ENCODE measurements around the gene PTTG1.
"Not testable (repeated sequence)": the region's sequence is repeated elsewhere in the genome, so short reads cannot be mapped to it uniquely, and the experiment has no call there.

PTTG1 gene

GRCh38 chr5:160420331-160420610 is 1.4 kb upstream of the PTTG1 start:
- in situ Hi-C loops (cut with MboI; ENCODE audit: low sequenced_read_pairs): no loop called here

- in situ Hi-C loops (cut with MboI; ENCODE audit: low sequenced_read_pairs): no loop called here
Measured at GRCh38 chr5:160423099-160423498, 1.4 kb downstream of the PTTG1 start.

GRCh38 chr5:160427607-160428006 is 6.0 kb downstream of the PTTG1 start:
- in situ Hi-C loops (cut with MboI; ENCODE audit: low sequenced_read_pairs): no loop called here

- in situ Hi-C loops (cut with MboI; ENCODE audit: low sequenced_read_pairs): no loop called here
Measured at GRCh38 chr5:160432196-160432595, 10.5 kb downstream of the PTTG1 start.

- in situ Hi-C loops (cut with MboI; ENCODE audit: low sequenced_read_pairs): no loop called here
Measured at GRCh38 chr5:160432787-160433186, 11.1 kb downstream of the PTTG1 start.

- in situ Hi-C loops (cut with MboI; ENCODE audit: low sequenced_read_pairs): no loop called here
Measured at GRCh38 chr5:160434022-160434531, 12.4 kb downstream of the PTTG1 start.

GRCh38 chr5:160435532-160435931 is 13.9 kb downstream of the PTTG1 start:
- in situ Hi-C loops (cut with MboI; ENCODE audit: low sequenced_read_pairs): no loop called here

- in situ Hi-C loops (cut with MboI; ENCODE audit: low sequenced_read_pairs): no loop called here
Measured at GRCh38 chr5:160436017-160436416, 14.4 kb downstream of the PTTG1 start.

GRCh38 chr5:160436661-160437060 is 15.0 kb downstream of the PTTG1 start:
- in situ Hi-C loops (cut with MboI; ENCODE audit: low sequenced_read_pairs): not testable (repeated sequence)

- in situ Hi-C loops (cut with MboI; ENCODE audit: low sequenced_read_pairs): no loop called here
Measured at GRCh38 chr5:160437271-160437670, 15.6 kb downstream of the PTTG1 start.

GRCh38 chr5:160438316-160439204 is 16.9 kb downstream of the PTTG1 start:
- in situ Hi-C loops (cut with MboI; ENCODE audit: low sequenced_read_pairs): no loop called here

- in situ Hi-C loops (cut with MboI; ENCODE audit: low sequenced_read_pairs): no loop called here
Measured at GRCh38 chr5:160439205-160439600, 17.5 kb downstream of the PTTG1 start.

- in situ Hi-C loops (cut with MboI; ENCODE audit: low sequenced_read_pairs): no loop called here
Measured at GRCh38 chr5:160441311-160441781, 19.7 kb downstream of the PTTG1 start.

GRCh38 chr5:160442824-160443431 is 21.3 kb downstream of the PTTG1 start:
- in situ Hi-C loops (cut with MboI; ENCODE audit: low sequenced_read_pairs): no loop called here

GRCh38 chr5:160444407-160444806 is 22.8 kb downstream of the PTTG1 start:
- in situ Hi-C loops (cut with MboI; ENCODE audit: low sequenced_read_pairs): no loop called here

- in situ Hi-C loops (cut with MboI; ENCODE audit: low sequenced_read_pairs): no loop called here
Measured at GRCh38 chr5:160445132-160445531, 23.5 kb downstream of the PTTG1 start.

GRCh38 chr5:160445751-160446150 is 24.1 kb downstream of the PTTG1 start:
- in situ Hi-C loops (cut with MboI; ENCODE audit: low sequenced_read_pairs): no loop called here

GRCh38 chr5:160448886-160449285 is 27.2 kb downstream of the PTTG1 start:
- in situ Hi-C loops (cut with MboI; ENCODE audit: low sequenced_read_pairs): no loop called here

GRCh38 chr5:160449458-160449857 is 27.8 kb downstream of the PTTG1 start:
- in situ Hi-C loops (cut with MboI; ENCODE audit: low sequenced_read_pairs): no loop called here

- in situ Hi-C loops (cut with MboI; ENCODE audit: low sequenced_read_pairs): no loop called here
Measured at GRCh38 chr5:160450164-160450932, 28.7 kb downstream of the PTTG1 start.

GRCh38 chr5:160451281-160451680 is 29.6 kb downstream of the PTTG1 start:
- in situ Hi-C loops (cut with MboI; ENCODE audit: low sequenced_read_pairs): no loop called here

Measured in HL-60/S4 treated with retinoic acid at 250 ng/mL for 4 days and 3 days (cell line).